GM20431 (cell line): ENCODE results near the gene PRDM5.

Experiments used
- in situ Hi-C: fragments of 300-500 bp; cut with MseI, MboI; formaldehyde crosslinking; loops from one replicate; pipeline ENCODE4 v1.15.0; 2020; ENCODE audit warnings: low sequenced_read_pairs; ENCODE audit not compliant: unreplicated experiment

The PRDM5 gene

GRCh38 chr4:120916937-120917336 is 5.6 kb downstream of the PRDM5 start:
- in situ Hi-C loops, result no loop called here

DNA sequence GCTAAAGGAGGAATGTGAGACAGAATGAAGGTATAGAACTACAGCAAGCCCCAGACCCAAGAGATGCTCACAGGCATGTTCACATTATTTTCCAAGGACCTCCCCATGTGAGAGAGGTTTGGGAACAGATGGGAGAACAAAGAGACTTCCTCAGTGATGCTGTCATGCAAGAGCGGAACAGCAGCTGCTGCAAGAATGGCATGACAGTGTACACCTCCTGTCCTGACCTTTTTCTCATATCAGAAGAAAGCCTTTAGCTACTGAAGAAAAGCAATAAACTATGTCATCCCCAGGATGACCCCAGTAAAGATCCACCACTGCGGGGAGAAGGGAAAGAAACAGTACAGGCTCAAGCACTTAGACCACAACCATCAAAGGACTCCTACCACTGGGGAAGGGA is 7.2 kb downstream of the PRDM5 start:
- in situ Hi-C loops, result no loop called here

GRCh38 chr4:120903419-120903818 is 19.1 kb downstream of the PRDM5 start:
- in situ Hi-C loops, result no loop called here

DNA sequence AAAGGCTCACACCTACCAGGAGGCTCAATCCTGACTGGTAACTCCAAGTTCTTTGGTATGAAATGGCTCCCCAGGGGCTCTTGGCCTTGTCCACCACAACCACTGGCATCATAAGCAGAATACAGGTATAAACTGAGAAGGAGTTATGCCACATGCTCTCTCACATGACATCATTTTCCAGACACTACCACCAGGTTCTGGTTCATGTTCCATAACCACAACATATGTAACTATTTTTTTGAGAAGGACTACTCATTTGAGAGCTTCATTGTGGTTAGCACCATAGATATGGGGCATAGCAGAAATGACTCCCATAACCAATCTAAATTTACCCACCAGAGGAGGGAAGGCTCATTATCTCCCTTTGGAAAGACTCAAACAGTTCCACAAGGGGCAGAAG is 19.6 kb downstream of the PRDM5 start:
- in situ Hi-C loops, result no loop called here

GRCh38 chr4:120901731-120902130 is 20.8 kb downstream of the PRDM5 start:
- in situ Hi-C loops, result no loop called here

GRCh38 chr4:120897981-120898719 is 24.4 kb downstream of the PRDM5 start:
- in situ Hi-C loops, result no loop called here

- in situ Hi-C loops, result no loop called here
Measured at GRCh38 chr4:120895554-120895953, 27.0 kb downstream of the PRDM5 start.

DNA sequence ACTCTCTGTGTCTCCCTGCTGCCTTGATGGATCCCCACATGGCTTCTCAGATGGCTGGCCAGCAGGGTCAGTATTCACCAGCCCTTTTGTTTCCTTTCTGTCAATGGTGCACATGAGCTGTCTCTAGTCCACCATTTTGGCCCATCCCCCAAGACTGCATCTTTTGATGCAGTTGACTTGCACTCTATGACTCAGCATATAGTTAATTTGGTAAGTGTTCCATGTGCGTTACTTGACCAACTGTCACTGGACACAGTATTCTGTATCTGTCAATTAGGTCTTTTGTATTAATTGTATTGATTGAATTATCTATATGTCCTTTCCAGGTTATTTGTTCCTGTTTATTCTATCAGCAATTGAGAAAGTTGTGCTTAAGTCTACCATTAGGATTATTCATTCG is 29.2 kb downstream of the PRDM5 start:
- in situ Hi-C loops, result no loop called here

GRCh38 chr4:120886191-120886590 is 36.3 kb downstream of the PRDM5 start:
- in situ Hi-C loops, result no loop called here

DNA sequence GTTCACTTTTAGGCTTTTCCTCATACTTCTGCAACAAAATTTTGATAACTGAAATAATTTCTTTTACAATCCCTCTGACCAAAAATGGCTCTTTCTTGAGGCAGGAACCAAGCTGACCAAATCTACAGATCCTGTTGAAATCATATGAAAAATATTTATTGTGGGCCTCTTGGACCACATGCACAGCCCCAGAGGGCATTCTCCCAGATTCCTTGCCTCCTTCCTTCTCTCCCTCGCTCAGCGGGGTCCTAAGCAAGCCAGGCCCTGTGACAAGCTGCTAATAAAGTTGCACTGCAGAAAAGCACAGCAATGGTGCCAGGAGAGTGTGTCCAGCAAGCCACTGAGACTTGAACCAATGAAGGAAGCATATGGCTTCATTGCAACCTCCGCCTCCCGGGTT is 40.7 kb downstream of the PRDM5 start:
- in situ Hi-C loops, result no loop called here

DNA sequence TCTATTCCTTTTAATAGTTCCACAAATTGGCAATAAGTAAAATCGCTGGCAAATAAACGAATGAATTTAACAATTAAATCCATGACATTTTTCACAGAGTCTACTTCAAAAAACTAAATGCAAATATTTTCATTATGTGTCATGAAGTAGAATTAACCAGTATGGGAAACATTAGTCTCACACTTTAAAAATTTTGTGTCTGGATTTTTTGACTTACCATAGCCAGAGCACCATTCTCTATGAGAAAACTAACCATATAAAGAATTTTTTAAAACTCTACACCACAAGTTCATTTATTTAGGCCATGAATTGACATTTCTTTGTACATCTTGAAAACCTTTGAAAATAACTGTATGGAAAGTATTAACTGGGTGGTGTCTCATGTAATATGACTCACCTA is 41.2 kb downstream of the PRDM5 start:
- in situ Hi-C loops, result no loop called here

DNA sequence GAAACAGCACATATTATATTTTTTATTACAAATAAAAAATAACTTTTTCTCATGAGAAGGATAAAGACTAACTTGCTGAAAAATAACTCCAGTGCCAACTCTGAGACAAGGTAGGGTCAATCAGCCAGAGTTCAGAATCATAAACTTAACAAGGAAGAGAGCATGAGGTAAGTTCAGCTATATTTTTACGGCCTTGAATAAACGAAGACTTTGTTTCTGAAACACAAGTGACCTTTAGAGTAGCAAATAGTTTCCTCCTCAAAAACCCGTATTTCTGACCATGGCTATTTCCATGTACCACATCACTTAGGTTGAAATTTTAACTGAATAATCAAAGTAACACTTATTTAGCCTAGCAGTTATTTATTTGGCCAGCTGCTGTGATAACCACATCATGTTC is 45.5 kb downstream of the PRDM5 start:
- in situ Hi-C loops, result no loop called here

- in situ Hi-C loops, result no loop called here
Measured at GRCh38 chr4:120874792-120875774, 47.4 kb downstream of the PRDM5 start.

DNA sequence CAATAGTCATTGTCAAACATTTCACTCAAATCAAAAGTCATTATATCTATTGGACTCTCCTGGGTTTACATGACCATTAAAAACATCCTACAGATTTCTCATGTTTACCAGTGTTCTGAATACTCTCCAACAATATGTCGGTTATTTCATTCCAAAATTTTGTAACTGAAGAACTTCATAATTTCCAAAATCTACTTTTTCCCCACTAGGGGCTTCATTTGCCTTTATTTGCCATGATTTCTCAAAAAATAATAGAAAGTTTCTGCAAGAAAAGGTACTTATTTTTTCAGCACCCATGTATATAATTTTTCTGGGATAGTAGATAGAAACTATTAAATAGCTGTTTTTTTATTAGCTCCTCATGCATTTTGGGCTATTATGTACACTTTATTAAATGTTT is 49.0 kb downstream of the PRDM5 start:
- in situ Hi-C loops, result no loop called here

GRCh38 chr4:120871173-120871572 is 51.4 kb downstream of the PRDM5 start:
- in situ Hi-C loops, result no loop called here

GRCh38 chr4:120870279-120870673 is 52.2 kb downstream of the PRDM5 start:
- in situ Hi-C loops, result no loop called here

- in situ Hi-C loops, result no loop called here
Measured at GRCh38 chr4:120869613-120870278, 52.8 kb downstream of the PRDM5 start.

- in situ Hi-C loops, result no loop called here
Measured at GRCh38 chr4:120867506-120867905, 55.0 kb downstream of the PRDM5 start.

GRCh38 chr4:120865985-120866384 is 56.5 kb downstream of the PRDM5 start:
- in situ Hi-C loops, result no loop called here

DNA sequence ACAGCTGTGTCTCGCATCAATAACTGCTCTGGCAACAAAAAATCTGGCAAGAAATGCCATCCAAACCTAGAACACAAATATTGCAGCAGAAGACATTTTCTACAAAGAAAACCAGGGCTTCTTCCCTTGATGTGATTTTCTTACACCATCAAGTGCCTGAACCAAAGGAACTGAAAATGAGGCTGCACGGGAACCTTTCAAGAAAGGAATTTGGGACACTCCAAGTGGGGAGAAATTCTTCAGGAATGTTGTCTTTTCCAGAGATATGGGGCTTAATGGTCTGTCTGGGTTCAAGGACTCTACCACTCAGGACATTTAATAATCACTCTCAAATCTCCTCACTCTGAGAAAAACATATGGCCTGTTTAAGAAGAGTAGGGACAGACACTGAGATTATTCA is 57.6 kb downstream of the PRDM5 start:
- in situ Hi-C loops, result no loop called here

- in situ Hi-C loops, result no loop called here
Measured at GRCh38 chr4:120862432-120862831, 60.1 kb downstream of the PRDM5 start.
